Measurements from ENCODE around the gene PPP1R10. TPM values are rescaled to one million over a fixed set of nuclear protein-coding genes. Genes with fewer than 3 reads are reported as not detected.
A peak's percentile ranks its signal among the peaks of the same experiment; 100 is the strongest.
"Not testable (repeated sequence)": the region's sequence is repeated elsewhere in the genome, so short reads cannot be mapped to it uniquely, and the experiment has no call there.

The PPP1R10 gene
- total RNA-seq = 57.1 to 64.5 TPM (median 58.2 TPM) in 3 replicates
- long read RNA-seq, full-length matches to known transcripts = 16 of 35 reads
- long read RNA-seq, partial matches to known transcripts = 16 of 35 reads
- long read RNA-seq, other reads (novel, unspliced or antisense) = 3 of 35 reads

GRCh38 chr6:30616811-30617564 lies at the start of gene PPP1R10:
Gene PPP1R10 (minus strand): TSS chr6:30617243. CDS start chr6:30609944, 7,299 bp downstream.
- H3K4me1 Mint-ChIP-seq (ENCODE audit: low read depth) = peaks cover 40% of the 10 kb centered on the region
- H3K36me3 Mint-ChIP-seq (ENCODE audit: low read depth) = peaks cover 19% of the 10 kb centered on the region

DNA sequence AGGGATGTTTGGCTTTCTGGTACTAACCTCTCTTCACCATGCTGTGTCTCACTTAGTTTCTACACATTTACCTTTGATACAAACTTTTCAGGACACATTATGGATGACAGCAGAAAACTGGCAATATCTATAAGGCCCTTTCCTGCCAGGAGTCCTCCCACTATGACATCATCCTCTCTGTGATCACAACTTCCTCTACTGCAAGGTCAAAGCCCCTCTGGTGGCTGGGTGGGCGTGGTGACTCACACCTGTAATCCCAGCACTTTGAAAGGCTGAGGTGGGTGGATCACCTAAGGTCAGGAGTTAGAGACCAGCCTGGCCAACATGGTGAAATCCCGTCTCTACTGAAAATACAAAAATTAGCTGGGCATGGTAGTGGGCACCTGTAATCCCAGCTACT lies 49.3 kb upstream of the PPP1R10 start:
- H3K36me3 Mint-ChIP-seq (ENCODE audit: low read depth) = peaks cover 46% of the 10 kb centered on the region
- H3K27me3 Mint-ChIP-seq (ENCODE audit: low read depth); H3K27ac Mint-ChIP-seq (ENCODE audit: unreplicated experiment); H3K4me3 Mint-ChIP-seq (ENCODE audit: unreplicated experiment); H3K4me1 Mint-ChIP-seq (ENCODE audit: low read depth); DNase-seq (ENCODE audit: low spot score); H3K9me3 Mint-ChIP-seq (ENCODE audit: low read depth): not testable (repeated sequence)

More at GRCh38 chr6:30616811-30617564, at the start of gene PPP1R10:
- Mint-ChIP-seq H3K9me3 (ENCODE audit: low read depth) (no peaks in the 10 kb centered on the region), H3K4me3 (ENCODE audit: unreplicated experiment) (peak within 1 kb of the TSS; percentile 99), H3K27me3 (ENCODE audit: low read depth) (no peaks in the 10 kb centered on the region), H3K27ac (ENCODE audit: unreplicated experiment) (peak within 1 kb of the TSS; percentile 100)
- TF ChIP-seq, protein P1, sequence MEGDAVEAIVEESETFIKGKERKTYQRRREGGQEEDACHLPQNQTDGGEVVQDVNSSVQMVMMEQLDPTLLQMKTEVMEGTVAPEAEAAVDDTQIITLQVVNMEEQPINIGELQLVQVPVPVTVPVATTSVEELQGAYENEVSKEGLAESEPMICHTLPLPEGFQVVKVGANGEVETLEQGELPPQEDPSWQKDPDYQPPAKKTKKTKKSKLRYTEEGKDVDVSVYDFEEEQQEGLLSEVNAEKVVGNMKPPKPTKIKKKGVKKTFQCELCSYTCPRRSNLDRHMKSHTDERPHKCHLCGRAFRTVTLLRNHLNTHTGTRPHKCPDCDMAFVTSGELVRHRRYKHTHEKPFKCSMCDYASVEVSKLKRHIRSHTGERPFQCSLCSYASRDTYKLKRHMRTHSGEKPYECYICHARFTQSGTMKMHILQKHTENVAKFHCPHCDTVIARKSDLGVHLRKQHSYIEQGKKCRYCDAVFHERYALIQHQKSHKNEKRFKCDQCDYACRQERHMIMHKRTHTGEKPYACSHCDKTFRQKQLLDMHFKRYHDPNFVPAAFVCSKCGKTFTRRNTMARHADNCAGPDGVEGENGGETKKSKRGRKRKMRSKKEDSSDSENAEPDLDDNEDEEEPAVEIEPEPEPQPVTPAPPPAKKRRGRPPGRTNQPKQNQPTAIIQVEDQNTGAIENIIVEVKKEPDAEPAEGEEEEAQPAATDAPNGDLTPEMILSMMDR (IDR thresholded peaks at IDR 0.05) = no peak
- DNase-seq (ENCODE audit: low spot score) = peak; percentile 100

DNA sequence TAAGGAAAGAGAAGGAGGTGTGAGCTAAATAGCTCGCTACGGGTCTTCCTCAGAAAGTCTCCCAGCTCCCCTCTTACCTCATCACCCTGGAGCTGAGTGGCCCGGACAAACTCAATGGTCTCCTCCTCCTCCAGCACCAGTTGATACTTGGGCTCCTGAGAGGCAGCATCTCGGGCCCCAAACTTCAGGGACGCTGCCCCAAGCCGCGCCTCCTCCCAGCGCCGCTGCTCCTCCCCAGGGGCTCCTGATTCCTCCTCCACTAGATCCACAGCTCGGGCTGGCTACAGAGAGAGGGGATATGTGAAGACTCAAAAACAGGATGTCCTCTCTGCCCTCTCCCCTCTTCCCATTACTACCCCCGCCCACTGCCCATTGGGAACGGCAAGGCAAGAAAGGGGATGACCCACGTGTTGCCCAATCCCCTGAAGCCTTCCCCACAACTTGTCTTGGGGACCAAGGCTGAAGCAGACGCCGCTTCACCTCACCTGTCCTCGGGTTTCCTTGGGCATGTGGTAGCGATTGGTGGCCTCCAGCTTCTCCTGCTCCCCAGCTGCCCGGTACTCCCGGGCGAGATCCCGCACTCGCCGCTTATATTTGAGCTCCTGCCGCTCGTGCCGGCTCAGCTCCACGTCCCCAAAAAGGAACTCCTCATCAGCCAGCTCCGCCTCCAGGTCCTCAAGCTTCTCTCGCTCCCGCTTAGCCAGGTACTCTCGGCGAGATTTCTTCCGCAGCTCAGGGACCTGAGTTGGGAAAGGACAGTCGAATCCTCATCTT lies 48.1 kb upstream of the PPP1R10 start:
- H3K27me3 Mint-ChIP-seq (ENCODE audit: low read depth) = no peaks in the 10 kb centered on the region
- no peaks in the 10 kb centered on the region for H3K4me1 Mint-ChIP-seq (ENCODE audit: low read depth)
- H3K27ac Mint-ChIP-seq (ENCODE audit: unreplicated experiment) = no peak overlapping the region
- TF ChIP-seq, protein P1 (IDR thresholded peaks at IDR 0.05) = no peak
- no peaks in the 10 kb centered on the region for H3K9me3 Mint-ChIP-seq (ENCODE audit: low read depth)
- no peak for DNase-seq (ENCODE audit: low spot score)
- no peak overlapping the region for H3K4me3 Mint-ChIP-seq (ENCODE audit: unreplicated experiment)
- H3K36me3 Mint-ChIP-seq (ENCODE audit: low read depth) = peaks cover 42% of the 10 kb centered on the region

GRCh38 chr6:30657922-30658321 lies 40.9 kb upstream of the PPP1R10 start:
- H3K27me3 Mint-ChIP-seq (ENCODE audit: low read depth); H3K4me1 Mint-ChIP-seq (ENCODE audit: low read depth); H3K4me3 Mint-ChIP-seq (ENCODE audit: unreplicated experiment); DNase-seq (ENCODE audit: low spot score); H3K27ac Mint-ChIP-seq (ENCODE audit: unreplicated experiment); H3K9me3 Mint-ChIP-seq (ENCODE audit: low read depth): not testable (repeated sequence)
- H3K36me3 Mint-ChIP-seq (ENCODE audit: low read depth) = peaks cover 50% of the 10 kb centered on the region

GRCh38 chr6:30657454-30657853 lies 40.4 kb upstream of the PPP1R10 start:
- TF ChIP-seq, protein P1 (IDR thresholded peaks at IDR 0.05) = no peak
- no peaks in the 10 kb centered on the region for H3K27me3 Mint-ChIP-seq (ENCODE audit: low read depth)
- H3K9me3 Mint-ChIP-seq (ENCODE audit: low read depth) = no peaks in the 10 kb centered on the region
- no peaks in the 10 kb centered on the region for H3K4me1 Mint-ChIP-seq (ENCODE audit: low read depth)
- H3K4me3 Mint-ChIP-seq (ENCODE audit: unreplicated experiment) = no peak overlapping the region
- peaks cover 46% of the 10 kb centered on the region for H3K36me3 Mint-ChIP-seq (ENCODE audit: low read depth)
- DNase-seq (ENCODE audit: low spot score) = no peak
- H3K27ac Mint-ChIP-seq (ENCODE audit: unreplicated experiment) = peak overlapping the region; percentile 78

- H3K27ac Mint-ChIP-seq (ENCODE audit: unreplicated experiment) = no peak overlapping the region
- H3K4me3 Mint-ChIP-seq (ENCODE audit: unreplicated experiment) = no peak overlapping the region
- H3K4me1 Mint-ChIP-seq (ENCODE audit: low read depth) = no peaks in the 10 kb centered on the region
- no peaks in the 10 kb centered on the region for H3K9me3 Mint-ChIP-seq (ENCODE audit: low read depth)
- TF ChIP-seq, protein P1 (IDR thresholded peaks at IDR 0.05) = no peak
- DNase-seq (ENCODE audit: low spot score) = no peak
- no peaks in the 10 kb centered on the region for H3K27me3 Mint-ChIP-seq (ENCODE audit: low read depth)
- H3K36me3 Mint-ChIP-seq (ENCODE audit: low read depth) = peaks cover 42% of the 10 kb centered on the region
These were observed 39.5 kb upstream of the PPP1R10 start for GRCh38 chr6:30656513-30656912.
